NT2/D1 (cell line): ENCODE measurements around the gene AIP.

ENCODE experiments used
- SUZ12 ChIP-seq: IDR thresholded peaks from 2 replicates; pipeline ENCODE4 v1.6.1; 2011; ENCODE audit not compliant: insufficient read length, insufficient read depth; ENCODE audit errors: extremely low read depth
- YY1 ChIP-seq: IDR thresholded peaks from 2 replicates; pipeline ENCODE4 v1.6.1; 2011; ENCODE audit not compliant: insufficient read length, insufficient read depth
- ZNF274 ChIP-seq: IDR thresholded peaks from 2 replicates; pipeline ENCODE4 v1.6.1; 2011; ENCODE audit warnings: mild to moderate bottlenecking, low read depth, low read length

DNA sequence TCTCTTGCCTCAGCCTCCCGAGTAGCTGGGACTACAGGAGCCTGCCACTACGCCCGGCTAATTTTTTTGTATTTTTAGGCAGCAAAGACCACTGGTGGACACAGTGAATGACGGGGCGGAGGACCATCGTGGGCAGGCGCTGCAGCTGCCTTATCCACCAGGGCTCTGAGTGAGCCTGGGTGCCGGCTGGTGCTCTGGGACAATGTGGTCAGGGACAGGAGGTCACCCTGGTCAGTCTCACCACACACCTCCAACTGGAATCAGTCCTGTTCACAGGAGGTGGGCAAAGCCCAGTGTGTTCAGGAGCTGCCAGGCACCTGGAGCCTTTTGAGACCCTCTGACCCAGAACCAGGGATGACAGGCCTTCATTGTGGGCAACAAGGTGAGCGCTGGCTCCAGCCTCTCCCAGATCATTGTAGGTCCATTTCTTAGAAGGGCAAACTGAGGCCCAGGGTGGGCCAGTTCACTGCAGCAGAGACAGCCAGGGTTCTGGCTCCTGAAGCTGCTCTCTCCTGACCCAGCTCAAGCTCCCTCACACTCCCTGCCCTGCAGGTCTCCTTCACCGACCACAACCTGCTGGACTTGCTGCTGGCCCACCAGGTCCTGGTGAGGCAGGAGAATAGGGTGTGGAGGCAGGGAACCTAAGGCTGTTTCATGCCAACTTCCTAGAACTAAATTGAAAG lies 56.1 kb downstream of the AIP start:
- no peak for TF ChIP-seq YY1
- no peak for TF ChIP-seq ZNF274
- TF ChIP-seq SUZ12: no peak
